NCI-H774 (cell line): Measurements from ENCODE around the gene CDKN2A.

Experiments
- DNase-seq: peaks from one replicate; lab custom pipeline; 2025; lab: John Stamatoyannopoulos, UW

Gene CDKN2A

DNA sequence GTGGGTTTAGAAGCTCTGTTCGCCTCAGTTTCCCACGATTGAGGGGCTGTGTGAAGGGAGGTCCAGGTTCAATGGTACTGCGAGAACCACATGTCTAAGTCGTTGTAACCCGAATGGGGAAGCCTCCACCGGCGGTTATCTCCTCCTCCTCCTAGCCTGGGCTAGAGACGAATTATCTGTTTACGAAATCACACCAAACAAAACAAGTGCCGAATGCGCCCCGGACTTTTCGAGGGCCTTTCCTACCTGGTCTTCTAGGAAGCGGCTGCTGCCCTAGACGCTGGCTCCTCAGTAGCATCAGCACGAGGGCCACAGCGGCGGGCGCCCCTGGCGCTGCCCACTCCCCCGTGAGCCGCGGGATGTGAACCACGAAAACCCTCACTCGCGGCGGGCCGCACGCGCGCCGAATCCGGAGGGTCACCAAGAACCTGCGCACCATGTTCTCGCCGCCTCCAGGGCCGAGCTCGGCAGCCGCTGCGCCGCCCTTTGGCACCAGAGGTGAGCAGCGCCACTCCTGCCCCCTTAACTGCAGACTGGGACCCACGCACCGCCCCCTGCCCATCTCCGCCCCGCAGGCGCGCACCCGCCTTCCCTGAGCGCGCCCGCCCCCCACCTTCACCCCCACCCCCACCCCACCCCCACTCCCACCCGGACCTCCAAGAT lies at the start of gene CDKN2A:
Gene CDKN2A, minus strand, starts transcription at position 500 of the 663 bp plus-strand sequence.
- DNase-seq: peak; percentile 75

DNA sequence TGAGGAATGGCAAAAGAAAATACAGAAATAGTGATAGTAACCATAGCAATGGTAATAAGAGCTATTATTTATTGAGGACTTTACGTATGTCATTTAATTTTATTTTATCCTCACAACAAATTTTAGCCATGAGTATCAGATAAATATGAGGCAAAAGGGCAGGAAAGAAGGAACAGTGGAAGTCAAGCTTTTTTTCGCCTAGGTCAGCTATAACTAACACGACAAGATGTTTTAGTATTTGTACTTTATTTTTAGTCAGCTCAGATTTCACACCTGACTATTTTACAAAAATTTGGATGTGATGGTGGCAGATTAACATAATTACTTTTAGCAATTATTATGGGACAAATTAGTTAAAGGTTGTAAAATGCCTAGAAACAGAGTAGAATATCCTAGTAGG lies 49.7 kb upstream of the CDKN2A start:
- DNase-seq: no peak

GRCh38 chr9:22041775-22042174 lies 47.6 kb upstream of the CDKN2A start:
- peak; percentile 34 for DNase-seq

- no peak for DNase-seq
Observed at GRCh38 chr9:22041344-22041743, 47.2 kb upstream of the CDKN2A start.

DNA sequence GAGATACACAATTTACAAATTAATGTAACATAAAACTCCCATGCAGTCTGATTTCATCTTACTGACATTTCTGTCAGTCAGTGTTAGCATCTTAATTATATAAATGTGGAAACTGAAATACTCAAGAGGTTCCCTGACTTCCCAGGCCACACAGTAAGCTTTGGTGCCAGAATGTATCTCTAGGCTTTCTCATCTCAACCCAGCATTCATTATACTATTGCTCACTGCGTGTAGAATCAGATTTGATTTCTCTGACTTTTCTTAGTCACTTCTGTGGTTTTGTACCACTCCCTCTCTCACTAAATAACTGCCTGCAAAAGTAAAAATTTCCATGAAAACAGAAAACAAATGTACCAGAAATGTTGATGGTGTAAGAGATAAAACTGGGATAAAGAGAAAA lies 46.6 kb upstream of the CDKN2A start:
- DNase-seq: no peak

GRCh38 chr9:22039258-22039657 lies 45.1 kb upstream of the CDKN2A start:
- no peak for DNase-seq

DNA sequence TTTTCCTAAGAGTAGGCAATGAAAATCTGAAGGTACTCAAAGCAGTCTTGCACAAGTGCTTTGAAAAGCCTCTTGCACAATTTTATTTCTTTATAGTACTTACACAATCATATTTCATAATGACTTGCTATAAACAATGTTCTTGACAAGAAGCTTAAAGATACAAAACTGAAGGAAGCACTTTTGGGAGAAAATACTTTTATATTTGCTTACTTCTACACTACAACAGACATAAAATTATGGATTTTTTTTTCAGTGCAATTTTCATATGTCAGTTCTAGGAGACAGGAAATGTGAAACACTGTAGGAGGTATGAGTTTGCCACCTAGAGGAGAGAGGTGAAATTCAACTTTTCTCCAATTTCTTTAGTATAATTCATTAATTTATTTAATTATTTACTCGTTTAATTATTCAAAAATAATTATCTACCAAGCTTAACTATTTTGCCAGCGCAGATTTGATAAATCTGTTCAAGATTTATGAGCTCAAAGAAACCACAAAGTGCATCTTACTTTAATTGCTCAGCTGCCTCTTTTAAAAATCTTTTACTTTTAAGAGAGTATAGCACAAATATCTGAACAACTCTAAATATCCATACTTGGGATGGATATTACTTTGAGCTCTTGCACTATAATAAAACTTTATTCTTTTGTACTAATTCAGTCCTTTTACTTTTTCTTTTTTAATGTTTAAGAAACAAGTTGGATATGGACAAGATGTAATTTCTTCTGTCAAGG lies 43.9 kb upstream of the CDKN2A start:
- no peak for DNase-seq

- no peak for DNase-seq
Observed at GRCh38 chr9:22036866-22037626, 42.9 kb upstream of the CDKN2A start.

- no peak for DNase-seq
Observed at GRCh38 chr9:22035591-22036011, 41.4 kb upstream of the CDKN2A start.

- DNase-seq: no peak
Observed at GRCh38 chr9:22033012-22033630, 38.9 kb upstream of the CDKN2A start.

GRCh38 chr9:22031655-22032411 lies 37.6 kb upstream of the CDKN2A start:
- no peak for DNase-seq

DNA sequence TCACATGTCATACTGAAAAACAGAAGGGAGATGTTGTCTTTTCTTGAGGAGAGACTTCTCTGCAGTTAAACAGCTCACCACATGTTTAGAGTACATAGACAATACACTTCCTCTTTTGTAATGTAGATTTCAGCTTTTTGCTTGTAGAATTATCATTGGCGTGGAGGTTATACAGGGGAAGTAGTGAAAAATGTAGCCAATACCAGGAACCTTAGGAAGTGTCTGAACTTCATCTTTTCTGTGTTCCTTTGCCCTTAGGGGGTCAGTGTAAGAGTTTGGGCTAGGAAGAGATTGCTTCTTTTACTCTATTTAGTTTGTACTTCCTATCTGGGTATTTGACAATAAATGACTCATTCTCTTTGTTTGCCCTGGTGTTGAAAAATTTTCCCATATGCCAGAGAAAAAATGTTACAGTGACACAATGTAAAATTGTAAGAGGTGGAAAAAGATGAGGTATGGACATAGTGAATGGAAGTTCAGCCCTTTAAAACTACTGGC lies 36.0 kb upstream of the CDKN2A start:
- no peak for DNase-seq

GRCh38 chr9:22029231-22029630 lies 35.0 kb upstream of the CDKN2A start:
- DNase-seq: no peak

DNA sequence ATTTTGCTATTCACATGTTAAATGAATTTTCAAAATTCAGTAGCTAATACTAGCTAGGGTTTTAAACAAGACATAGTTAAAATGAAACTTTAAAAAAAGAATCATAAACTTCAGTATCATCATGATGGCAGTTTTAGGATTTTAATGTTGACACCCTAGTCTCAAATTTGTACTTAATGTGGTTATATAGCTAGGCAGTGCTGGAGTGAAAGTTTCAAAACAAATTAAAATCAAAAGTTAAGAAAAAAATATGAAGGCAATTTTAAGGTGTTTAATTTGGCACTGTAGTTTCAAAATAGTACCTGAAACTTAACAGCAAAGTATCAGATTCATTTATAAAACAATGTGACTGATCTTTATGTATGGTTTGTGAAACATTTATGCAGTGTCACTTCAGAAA lies 34.2 kb upstream of the CDKN2A start:
- no peak for DNase-seq

- DNase-seq: no peak
Observed at GRCh38 chr9:22026696-22027095, 32.5 kb upstream of the CDKN2A start.

GRCh38 chr9:22022396-22022795 lies 28.2 kb upstream of the CDKN2A start:
- no peak for DNase-seq

- no peak for DNase-seq
Observed at GRCh38 chr9:22010866-22011625, 16.9 kb upstream of the CDKN2A start.

GRCh38 chr9:22009506-22009867 lies 15.3 kb upstream of the CDKN2A start:
- no peak for DNase-seq

DNA sequence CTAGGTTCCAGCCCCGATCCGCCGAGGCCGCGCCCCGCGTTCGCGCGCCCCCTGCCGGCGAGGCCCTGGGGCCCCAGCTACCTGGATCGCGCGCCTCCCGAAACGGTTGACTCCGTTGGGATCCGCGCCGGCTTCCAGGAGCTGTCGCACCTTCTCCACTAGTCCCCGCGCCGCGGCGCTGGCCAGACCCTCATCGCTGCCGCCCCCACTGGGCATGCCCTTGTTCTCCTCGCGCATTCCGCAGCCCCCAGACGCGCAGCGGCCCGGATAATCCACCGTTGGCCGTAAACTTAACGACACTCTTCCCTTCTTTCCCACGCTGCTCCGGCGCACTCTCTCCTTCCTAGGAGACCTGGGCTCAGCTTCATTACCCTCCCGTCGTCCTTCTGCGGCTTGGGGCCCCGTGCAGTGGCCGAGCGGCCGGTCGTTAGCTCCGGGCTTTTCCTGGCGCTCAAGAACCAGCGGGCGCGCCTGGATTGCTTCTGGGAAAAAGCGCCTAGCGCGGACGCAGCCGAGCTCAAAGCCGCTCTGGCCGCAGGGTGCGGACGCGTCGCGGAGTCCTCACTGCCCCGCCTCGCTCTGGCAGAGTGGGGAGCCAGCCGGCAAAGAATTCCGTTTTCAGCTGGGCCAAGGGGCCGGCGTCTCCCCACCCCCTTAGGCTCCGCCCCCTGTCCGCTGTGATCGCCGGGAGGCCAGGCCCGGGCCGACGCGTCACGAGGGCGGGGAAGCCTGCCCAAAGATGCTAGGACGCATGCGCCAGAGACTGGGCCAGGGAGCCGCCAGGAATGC lies 14.7 kb upstream of the CDKN2A start, which contains the start of gene CDKN2B:
Gene CDKN2B, minus strand, starts transcription at position 589 of the 789 bp plus-strand sequence. Its CDS starts 352 bp downstream, at position 237.
- peak; percentile 97 for DNase-seq

DNA sequence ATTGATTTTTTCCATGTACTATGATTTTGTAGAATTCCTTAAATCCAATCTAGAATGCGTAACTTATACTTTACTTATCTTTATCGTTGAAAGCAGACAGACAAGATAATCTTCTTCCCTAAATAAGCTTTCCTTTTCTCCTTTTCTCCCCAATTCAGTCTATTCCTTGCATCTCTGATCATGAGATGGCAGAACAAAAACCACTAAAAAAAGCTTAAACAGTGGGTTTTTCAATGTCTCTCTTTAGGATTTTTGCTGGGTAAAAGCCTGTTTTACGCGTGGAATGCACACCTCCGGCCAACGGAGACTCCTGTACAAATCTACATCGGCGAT lies 14.2 kb upstream of the CDKN2A start:
- no peak for DNase-seq
